Chondrocyte (in vitro differentiated cells): ENCODE results near the gene SND1. TPM values are rescaled to one million over a fixed set of nuclear protein-coding genes. Genes with fewer than 3 reads are reported as not detected.

Experiments
- DNase-seq: peaks from one replicate; pipeline ENCODE4 v3.0.0; 2021; ENCODE audit warnings: mixed read lengths, low spot score
- H3K27ac Mint-ChIP-seq: one replicate; pipeline ENCODE4 v1.8.0; 2021; ENCODE audit warnings: mild to moderate bottlenecking, moderate library complexity, mixed read lengths; ENCODE audit not compliant: unreplicated experiment
- H3K27me3 Mint-ChIP-seq: 2 replicates; pipeline ENCODE4 v1.8.0; 2021; ENCODE audit warnings: low read depth, mixed read lengths
- H3K36me3 Mint-ChIP-seq: 2 replicates; pipeline ENCODE4 v1.8.0; 2021; ENCODE audit warnings: low read depth, mixed read lengths
- H3K4me1 Mint-ChIP-seq: 2 replicates; pipeline ENCODE4 v1.8.0; 2021; ENCODE audit warnings: low read depth, mild to moderate bottlenecking, mixed read lengths
- H3K4me3 Mint-ChIP-seq: one replicate; pipeline ENCODE4 v1.8.0; 2021; ENCODE audit warnings: mild to moderate bottlenecking, moderate library complexity, mixed read lengths; ENCODE audit not compliant: unreplicated experiment
- H3K9me3 Mint-ChIP-seq: 2 replicates; pipeline ENCODE4 v1.8.0; 2021; ENCODE audit warnings: low read depth, mixed read lengths
- CTCF ChIP-seq: fragments of 200-600 bp; sonication (generic); IDR thresholded peaks from 2 replicates; pipeline ENCODE4 v1.5.0; 2021; ENCODE audit warnings: antibody characterized with exemption, mild to moderate bottlenecking, moderate library complexity
- total RNA-seq: library from RNA; stranded (reverse); gene quantifications from 3 replicates; pipeline ENCODE4 v1.2.1, GENCODE V29; 2021

Gene SND1
- total RNA-seq, 1 donor from 2014 or later: 229 TPM

DNA sequence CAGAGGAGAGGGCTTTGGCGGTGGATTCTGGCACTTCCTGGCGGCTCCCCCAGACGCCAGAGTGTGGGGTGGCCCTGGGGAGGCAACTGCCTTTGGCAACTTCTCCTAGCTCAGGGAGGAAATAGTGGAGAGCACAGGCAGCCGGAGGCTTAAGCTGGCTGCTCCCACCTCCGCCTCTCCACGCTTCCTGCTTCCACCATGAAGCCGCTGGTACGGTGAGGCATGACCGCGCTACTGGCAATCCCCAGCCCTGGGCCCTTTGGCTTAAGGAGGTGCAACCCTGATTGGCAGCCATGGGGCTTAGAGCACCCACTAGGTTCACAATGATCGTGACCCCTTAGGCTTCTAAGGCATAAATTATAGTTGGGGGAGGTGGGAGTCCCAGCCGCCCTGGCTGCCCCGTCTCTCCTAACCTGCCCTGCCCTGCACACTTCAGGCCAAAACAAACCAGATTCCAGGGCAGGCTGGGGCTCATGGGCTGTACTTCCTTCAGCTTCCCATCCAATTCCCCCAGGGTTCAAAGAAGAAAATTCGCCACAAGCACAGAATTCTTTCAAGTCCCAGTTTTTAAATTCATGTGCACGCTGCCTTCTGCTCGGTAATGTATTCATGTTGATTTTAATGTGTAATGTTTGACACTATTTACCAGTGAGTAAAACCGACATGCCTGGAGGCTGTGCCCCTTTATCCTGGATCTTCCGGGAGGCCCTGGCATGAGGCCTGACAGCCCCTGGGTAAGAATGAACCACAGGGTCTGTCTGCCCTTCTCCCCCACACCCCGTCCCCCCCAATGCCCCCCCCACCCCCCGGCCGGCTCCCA is 469.9 kb downstream of the SND1 start:
- Mint-ChIP-seq H3K36me3 (peaks cover 1% of the 10 kb centered on the region), H3K9me3 (no peaks in the 10 kb centered on the region), H3K27ac (no peak overlapping the region), H3K4me1 (no peaks in the 10 kb centered on the region), H3K27me3 (peaks cover 19% of the 10 kb centered on the region), H3K4me3 (no peak overlapping the region)
- no peak for TF ChIP-seq CTCF
- no peak for DNase-seq

- H3K4me3 Mint-ChIP-seq: no peak overlapping the region
- H3K27ac Mint-ChIP-seq: no peak overlapping the region
- H3K9me3 Mint-ChIP-seq: no peaks in the 10 kb centered on the region
- H3K4me1 Mint-ChIP-seq: no peaks in the 10 kb centered on the region
- no peak for DNase-seq
- peaks cover 1% of the 10 kb centered on the region for H3K36me3 Mint-ChIP-seq
- TF ChIP-seq CTCF: no peak
- H3K27me3 Mint-ChIP-seq: peaks cover 19% of the 10 kb centered on the region
Observed at GRCh38 chr7:128122576-128123290, 470.7 kb downstream of the SND1 start.

DNA sequence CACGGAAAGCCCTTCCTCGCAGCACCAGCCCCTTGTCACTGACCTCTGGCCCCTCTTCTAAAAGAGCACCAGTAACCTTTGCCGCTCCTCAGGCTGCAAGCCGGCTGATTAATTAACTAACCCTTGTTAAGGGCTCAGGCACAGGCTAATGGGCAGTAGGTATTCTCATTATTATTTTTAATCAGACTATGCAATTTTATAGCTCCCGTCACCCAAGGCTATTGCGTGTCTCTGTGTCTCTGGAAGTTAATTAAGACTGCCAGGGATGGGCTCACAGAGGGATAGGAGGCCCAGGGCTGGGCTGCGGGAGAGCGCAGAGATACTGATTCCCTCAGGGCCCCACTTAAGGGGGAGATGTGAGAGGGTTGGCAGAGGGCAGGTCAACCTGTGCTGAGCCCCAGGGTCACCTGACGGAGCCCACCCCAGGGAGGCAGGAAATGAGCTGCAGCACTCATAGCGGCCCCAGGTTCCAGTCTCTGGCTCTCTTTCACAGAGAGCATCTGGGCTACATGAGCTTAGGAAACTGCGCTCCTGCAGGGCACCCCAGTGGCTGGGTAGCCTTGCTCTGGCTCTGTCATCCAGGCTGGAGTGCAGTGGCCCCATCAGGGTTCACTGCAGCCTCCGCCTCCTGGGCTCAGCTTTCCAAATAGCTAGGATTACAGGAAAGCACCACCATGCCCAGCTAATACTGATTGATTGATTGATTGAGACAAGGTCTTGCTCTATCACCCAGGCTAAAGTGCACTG is 471.5 kb downstream of the SND1 start:
- Mint-ChIP-seq H3K36me3 (no peaks in the 10 kb centered on the region), H3K4me3 (no peak overlapping the region), H3K27me3 (peaks cover 24% of the 10 kb centered on the region), H3K27ac (no peak overlapping the region), H3K9me3 (no peaks in the 10 kb centered on the region), H3K4me1 (no peaks in the 10 kb centered on the region)
- TF ChIP-seq CTCF: no peak
- DNase-seq: no peak

- no peak for TF ChIP-seq CTCF
- H3K27me3 Mint-ChIP-seq: peaks cover 25% of the 10 kb centered on the region
- DNase-seq: no peak
Observed at GRCh38 chr7:128124786-128125185, 472.8 kb downstream of the SND1 start.

DNA sequence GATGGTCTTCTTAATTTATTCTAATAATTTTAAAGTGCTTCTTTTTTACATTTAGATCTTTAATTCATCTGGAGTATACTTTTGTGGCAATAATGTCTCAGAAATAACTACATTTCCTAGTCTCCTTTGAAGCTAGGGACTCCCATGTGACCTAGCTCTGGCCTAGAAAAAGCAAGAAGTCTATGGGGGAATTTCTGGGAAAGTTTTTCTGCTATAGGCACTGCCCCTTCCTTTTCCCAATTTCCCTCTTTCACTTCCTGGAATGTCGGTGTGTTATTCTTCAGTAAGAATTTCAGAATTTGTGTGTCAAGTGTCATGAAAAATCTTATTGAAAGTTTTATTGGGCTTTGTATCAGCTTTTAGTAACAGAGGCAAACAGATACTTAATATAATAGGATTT is 473.8 kb downstream of the SND1 start:
- Mint-ChIP-seq H3K27me3 (peaks cover 21% of the 10 kb centered on the region), H3K9me3 (no peaks in the 10 kb centered on the region), H3K36me3 (no peaks in the 10 kb centered on the region), H3K27ac (no peak overlapping the region), H3K4me1 (no peaks in the 10 kb centered on the region), H3K4me3 (no peak overlapping the region)
- TF ChIP-seq CTCF: no peak
- DNase-seq: no peak

More at GRCh38 chr7:128124786-128125185, 472.8 kb downstream of the SND1 start:
- no peak overlapping the region for H3K27ac Mint-ChIP-seq
- H3K4me3 Mint-ChIP-seq: no peak overlapping the region
- no peaks in the 10 kb centered on the region for H3K36me3 Mint-ChIP-seq
- no peaks in the 10 kb centered on the region for H3K4me1 Mint-ChIP-seq
- H3K9me3 Mint-ChIP-seq: no peaks in the 10 kb centered on the region
